Measurements from ENCODE around the gene LPAR1. TPM values are rescaled to one million over a fixed set of nuclear protein-coding genes. Genes with fewer than 3 reads are reported as not detected.

The LPAR1 gene
- total and polyA plus RNA-seq, 9 of the 15 experiments (the other 6 are each of a cell fraction or from before 2014, with no cell fraction given): 0.13 TPM; not detected in 8

DNA sequence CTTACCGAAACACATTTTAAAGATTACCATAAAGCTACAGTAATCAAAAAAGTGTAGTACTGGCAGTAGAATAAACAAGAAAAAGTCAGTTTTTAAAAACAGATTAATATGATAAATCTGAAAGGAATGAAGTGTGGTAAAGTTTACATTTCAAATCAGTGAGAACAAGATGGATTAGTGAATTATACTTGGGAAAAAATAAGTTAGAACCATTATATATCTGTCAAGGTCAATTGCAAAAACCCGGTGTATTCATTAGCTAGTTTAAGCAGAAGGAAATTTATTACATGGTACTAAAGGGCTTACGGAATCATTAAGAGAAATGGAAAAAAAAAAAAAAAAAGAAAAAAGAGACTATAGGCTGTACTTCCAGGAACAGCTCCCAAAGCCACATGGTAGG is 205.3 kb downstream of the LPAR1 start:
- Histone ChIP-seq H3K9ac (ENCODE audit: insufficient read depth in 1 of 2, low read depth in 2 of 2, low read length in 2 of 2) (no peak overlapping the region), H3K9me1 (ENCODE audit: control insufficient read depth, insufficient read depth, low read length) (no peaks in the 10 kb centered on the region), H3K4me2 (ENCODE audit: insufficient read depth, low read length) (no peak overlapping the region), H3K4me3 (no peak overlapping the region), H3K36me3 (ENCODE audit: control insufficient read depth, insufficient read depth, low read length) (no peaks in the 10 kb centered on the region), H3K9me3 (replicated peaks; ENCODE audit: control insufficient read depth, insufficient read depth, low read depth, low read length) (no peaks in the 10 kb centered on the region), H2AFZ (ENCODE audit: low read depth, low read length) (no peak overlapping the region), H3K27ac (ENCODE audit: extremely low read depth, low read depth, low read length) (no peak overlapping the region), H4K20me1 (replicated peaks; ENCODE audit: control insufficient read depth, insufficient read depth, low read length) (no peaks in the 10 kb centered on the region), H3K4me1 (replicated peaks in 1 of 2; ENCODE audit: control insufficient read depth in 2 of 2, insufficient read depth in 2 of 2, low read length in 2 of 2) (no peaks in the 10 kb centered on the region), H3K27me3 (ENCODE audit: control insufficient read depth in 2 of 2, insufficient read depth in 2 of 2, low read length in 2 of 2) (no peaks in the 10 kb centered on the region), H3K79me2 (ENCODE audit: control insufficient read depth, insufficient read depth, low read length) (no peaks in the 10 kb centered on the region)
- WGBS (ENCODE audit: insufficient coverage, low coverage, missing lambda C conversion rate): 6% methylated on average over 3 of the region's 3 CpGs
- no peak for TF ChIP-seq ZNF23 (CRISPR knock-in tag; IDR thresholded peaks at IDR 0.05)
- no peak for TF ChIP-seq MLLT1 (IDR thresholded peaks at IDR 0.05)
- no peak for TF ChIP-seq NR2C1 (IDR thresholded peaks at IDR 0.05)
- no peak for TF ChIP-seq NR2C1 (tag; IDR thresholded peaks at IDR 0.05)
- TF ChIP-seq RB1 (IDR thresholded peaks at IDR 0.05; ENCODE audit: low read depth): no peak
- TF ChIP-seq ZNF253 (CRISPR knock-in tag; conservative IDR thresholded peaks at IDR 0.05): no peak
- no peak for TF ChIP-seq GTF2E2 (tag; IDR thresholded peaks at IDR 0.05)
- no peak for TF ChIP-seq ARID2 (IDR thresholded peaks at IDR 0.05)
- no peak for TF ChIP-seq KLF10 (CRISPR knock-in tag; IDR thresholded peaks at IDR 0.05)
- no peak for TF ChIP-seq ZNF780A (CRISPR knock-in tag; IDR thresholded peaks at IDR 0.05)
- TF ChIP-seq NFATC3 (IDR thresholded peaks at IDR 0.05): no peak
- TF ChIP-seq MECOM (CRISPR knock-in tag; IDR thresholded peaks at IDR 0.05): no peak
- TF ChIP-seq PCBP1 (IDR thresholded peaks at IDR 0.05; ENCODE audit: low read depth, low read length, poor library complexity, severe bottlenecking): no peak
- TF ChIP-seq OTX1 (CRISPR knock-in tag; IDR thresholded peaks at IDR 0.05): no peak
- TF ChIP-seq SMARCA4 (IDR thresholded peaks at IDR 0.05): no peak
- no peak for TF ChIP-seq ZNF766 (CRISPR knock-in tag; conservative IDR thresholded peaks at IDR 0.05)
- TF ChIP-seq, protein P1, sequence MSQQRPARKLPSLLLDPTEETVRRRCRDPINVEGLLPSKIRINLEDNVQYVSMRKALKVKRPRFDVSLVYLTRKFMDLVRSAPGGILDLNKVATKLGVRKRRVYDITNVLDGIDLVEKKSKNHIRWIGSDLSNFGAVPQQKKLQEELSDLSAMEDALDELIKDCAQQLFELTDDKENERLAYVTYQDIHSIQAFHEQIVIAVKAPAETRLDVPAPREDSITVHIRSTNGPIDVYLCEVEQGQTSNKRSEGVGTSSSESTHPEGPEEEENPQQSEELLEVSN (IDR thresholded peaks at IDR 0.05; ENCODE audit: borderline replicate concordance in 1 of 2, extremely low read depth in 1 of 2, insufficient read depth in 1 of 2, insufficient read length in 1 of 2, low read depth in 1 of 2, low read length in 1 of 2, poor library complexity in 1 of 2, severe bottlenecking in 1 of 2): no peak
- TF ChIP-seq CXXC5 (CRISPR knock-in tag; IDR thresholded peaks at IDR 0.05): no peak
- BruUV-seq (replicated peaks): no TSS peak
- ChIA-PET POLR2A (no interaction called here), CTCF (ENCODE audit: low intra/inter-chr PET ratio) (no interaction called here)
- DNase-seq (ENCODE audit: extremely low read depth in 1 of 4, low spot score in 3 of 4) (no peak), FAIRE-seq (no peak), ATAC-seq (no peak)
- intact Hi-C loops (cut with micrococcal nuclease): no loop called here
- in situ Hi-C loops (cut with MboI): no loop called here

All from K562 (cell line).